ENCODE measurements around the gene FAM187B.

The FAM187B gene

DNA sequence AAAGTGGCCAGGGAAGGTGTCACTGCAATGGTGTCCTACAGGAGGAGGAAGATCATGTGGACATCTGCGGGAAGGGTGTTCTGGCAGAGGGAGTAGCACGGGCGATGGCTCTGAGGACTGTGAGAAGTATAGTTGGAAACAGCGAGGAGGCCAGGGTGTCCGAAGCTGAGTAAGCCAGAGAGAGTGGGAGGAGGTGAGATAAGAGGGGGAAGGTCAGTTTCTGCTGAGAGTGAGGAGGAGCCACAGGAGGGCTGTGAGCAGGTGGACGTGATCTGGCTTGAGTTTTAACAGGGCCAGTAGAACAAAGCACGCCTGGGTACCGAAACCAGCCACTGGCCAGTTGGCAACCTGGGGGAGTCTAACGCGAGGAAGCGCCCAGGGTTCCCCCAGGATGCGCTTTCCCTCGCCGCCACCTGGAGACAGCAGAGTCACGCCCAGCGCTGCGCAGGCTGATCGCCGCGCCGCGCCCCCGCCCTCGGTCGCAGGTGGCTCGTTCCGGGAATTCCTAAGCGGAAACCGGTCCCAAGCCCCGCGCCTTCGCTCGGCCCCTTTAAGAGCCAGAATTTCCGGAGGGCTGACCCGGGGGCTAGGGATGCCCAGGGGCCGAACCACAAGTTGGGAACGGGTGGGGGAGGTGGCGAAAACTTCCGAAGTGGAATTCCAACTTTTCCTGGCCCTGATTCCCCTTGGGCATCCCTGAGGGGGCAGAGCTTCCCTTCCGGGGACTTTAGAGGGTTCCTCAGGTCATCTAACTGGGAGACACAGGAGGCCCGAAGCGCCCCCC, 19.2 kb upstream of the FAM187B start:
- POLR2A ChIA-PET, result interaction anchor here (0.9 to 1.0 kb wide), 2 partner anchors 11 to 106 kb away, joined by 4 read pairs; no protein-coding TSS in a partner anchor
- TF ChIP-seq ZNF48 (tag by site-specific recombination; IDR thresholded peaks at IDR 0.05) (no peak), HOXA7 (CRISPR knock-in tag; IDR thresholded peaks at IDR 0.05; ENCODE audit: borderline replicate concordance) (no peak), ZNF112 (tag by site-specific recombination; IDR thresholded peaks at IDR 0.05) (no peak), ZNF223 (tag by site-specific recombination; IDR thresholded peaks at IDR 0.05) (no peak), ZNF776 (tag by site-specific recombination; IDR thresholded peaks at IDR 0.05; ENCODE audit: borderline replicate concordance) (no peak), ZNF707 (tag by site-specific recombination; IDR thresholded peaks at IDR 0.05) (no peak), ZNF623 (tag by site-specific recombination; IDR thresholded peaks at IDR 0.05) (0 out of 2 replicates have a peak, but pooled peaks have one; percentile 16), BCL11B (tag by site-specific recombination; IDR thresholded peaks at IDR 0.05; ENCODE audit: low read depth) (no peak), ZBTB7A (tag by site-specific recombination; IDR thresholded peaks at IDR 0.05; ENCODE audit: low read depth) (no peak; the same call in 1 of the 2 replicates), ZNF544 (tag by site-specific recombination; IDR thresholded peaks at IDR 0.05) (no peak), ZNF626 (tag by site-specific recombination; IDR thresholded peaks at IDR 0.05) (no peak), IKZF3 (tag by site-specific recombination; IDR thresholded peaks at IDR 0.05) (peak; percentile 97), ZNF629 (tag by site-specific recombination; IDR thresholded peaks at IDR 0.05) (no peak), BCL11A (tag by site-specific recombination; IDR thresholded peaks at IDR 0.05; ENCODE audit: low read depth) (no peak), ZEB2 (tag by site-specific recombination; IDR thresholded peaks at IDR 0.05) (peak; percentile 56; the same call in 1 of the 2 replicates), ZNF184 (tag by site-specific recombination; IDR thresholded peaks at IDR 0.05) (0 out of 2 replicates have a peak, but pooled peaks have one; percentile 84), ZNF391 (tag by site-specific recombination; IDR thresholded peaks at IDR 0.05; ENCODE audit: borderline replicate concordance, low read depth) (0 out of 2 replicates have a peak, but pooled peaks have one; percentile 33), ZNF555 (tag by site-specific recombination; conservative IDR thresholded peaks at IDR 0.05) (no peak), ZNF843 (tag by site-specific recombination; IDR thresholded peaks at IDR 0.05) (no peak), ZNF548 (tag by site-specific recombination; IDR thresholded peaks at IDR 0.05) (no peak), ZNF335 (tag by site-specific recombination; conservative IDR thresholded peaks at IDR 0.05) (no peak), ZNF747 (tag by site-specific recombination; IDR thresholded peaks at IDR 0.05) (no peak), KLF8 (tag by site-specific recombination; IDR thresholded peaks at IDR 0.05) (peak; percentile 32), ZNF292 (tag by site-specific recombination; IDR thresholded peaks at IDR 0.05; ENCODE audit: borderline replicate concordance, low read depth) (no peak)
- TF ChIP-seq, protein P1, sequence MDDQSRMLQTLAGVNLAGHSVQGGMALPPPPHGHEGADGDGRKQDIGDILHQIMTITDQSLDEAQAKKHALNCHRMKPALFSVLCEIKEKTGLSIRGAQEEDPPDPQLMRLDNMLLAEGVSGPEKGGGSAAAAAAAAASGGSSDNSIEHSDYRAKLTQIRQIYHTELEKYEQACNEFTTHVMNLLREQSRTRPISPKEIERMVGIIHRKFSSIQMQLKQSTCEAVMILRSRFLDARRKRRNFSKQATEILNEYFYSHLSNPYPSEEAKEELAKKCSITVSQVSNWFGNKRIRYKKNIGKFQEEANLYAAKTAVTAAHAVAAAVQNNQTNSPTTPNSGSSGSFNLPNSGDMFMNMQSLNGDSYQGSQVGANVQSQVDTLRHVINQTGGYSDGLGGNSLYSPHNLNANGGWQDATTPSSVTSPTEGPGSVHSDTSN (CRISPR knock-in tag; IDR thresholded peaks at IDR 0.05), result no peak; the same call in 1 of the 2 replicates
- TF ChIP-seq, protein P2, sequence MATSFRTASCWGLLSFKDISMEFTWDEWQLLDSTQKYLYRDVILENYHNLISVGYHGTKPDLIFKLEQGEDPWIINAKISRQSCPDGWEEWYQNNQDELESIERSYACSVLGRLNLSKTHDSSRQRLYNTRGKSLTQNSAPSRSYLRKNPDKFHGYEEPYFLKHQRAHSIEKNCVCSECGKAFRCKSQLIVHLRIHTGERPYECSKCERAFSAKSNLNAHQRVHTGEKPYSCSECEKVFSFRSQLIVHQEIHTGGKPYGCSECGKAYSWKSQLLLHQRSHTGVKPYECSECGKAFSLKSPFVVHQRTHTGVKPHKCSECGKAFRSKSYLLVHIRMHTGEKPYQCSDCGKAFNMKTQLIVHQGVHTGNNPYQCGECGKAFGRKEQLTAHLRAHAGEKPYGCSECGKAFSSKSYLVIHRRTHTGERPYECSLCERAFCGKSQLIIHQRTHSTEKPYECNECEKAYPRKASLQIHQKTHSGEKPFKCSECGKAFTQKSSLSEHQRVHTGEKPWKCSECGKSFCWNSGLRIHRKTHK (tag by site-specific recombination; IDR thresholded peaks at IDR 0.05), result no peak
- TF ChIP-seq, protein P3, sequence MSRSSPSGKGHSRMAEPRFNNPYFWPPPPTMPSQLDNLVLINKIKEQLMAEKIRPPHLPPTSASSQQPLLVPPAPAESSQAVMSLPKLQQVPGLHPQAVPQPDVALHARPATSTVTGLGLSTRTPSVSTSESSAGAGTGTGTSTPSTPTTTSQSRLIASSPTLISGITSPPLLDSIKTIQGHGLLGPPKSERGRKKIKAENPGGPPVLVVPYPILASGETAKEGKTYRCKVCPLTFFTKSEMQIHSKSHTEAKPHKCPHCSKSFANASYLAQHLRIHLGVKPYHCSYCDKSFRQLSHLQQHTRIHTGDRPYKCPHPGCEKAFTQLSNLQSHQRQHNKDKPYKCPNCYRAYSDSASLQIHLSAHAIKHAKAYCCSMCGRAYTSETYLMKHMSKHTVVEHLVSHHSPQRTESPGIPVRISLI (tag by site-specific recombination; IDR thresholded peaks at IDR 0.05), result no peak
- TF ChIP-seq, protein P4, sequence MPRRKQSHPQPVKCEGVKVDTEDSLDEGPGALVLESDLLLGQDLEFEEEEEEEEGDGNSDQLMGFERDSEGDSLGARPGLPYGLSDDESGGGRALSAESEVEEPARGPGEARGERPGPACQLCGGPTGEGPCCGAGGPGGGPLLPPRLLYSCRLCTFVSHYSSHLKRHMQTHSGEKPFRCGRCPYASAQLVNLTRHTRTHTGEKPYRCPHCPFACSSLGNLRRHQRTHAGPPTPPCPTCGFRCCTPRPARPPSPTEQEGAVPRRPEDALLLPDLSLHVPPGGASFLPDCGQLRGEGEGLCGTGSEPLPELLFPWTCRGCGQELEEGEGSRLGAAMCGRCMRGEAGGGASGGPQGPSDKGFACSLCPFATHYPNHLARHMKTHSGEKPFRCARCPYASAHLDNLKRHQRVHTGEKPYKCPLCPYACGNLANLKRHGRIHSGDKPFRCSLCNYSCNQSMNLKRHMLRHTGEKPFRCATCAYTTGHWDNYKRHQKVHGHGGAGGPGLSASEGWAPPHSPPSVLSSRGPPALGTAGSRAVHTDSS (tag by site-specific recombination; IDR thresholded peaks at IDR 0.05), result no peak
- TF ChIP-seq, protein P5, sequence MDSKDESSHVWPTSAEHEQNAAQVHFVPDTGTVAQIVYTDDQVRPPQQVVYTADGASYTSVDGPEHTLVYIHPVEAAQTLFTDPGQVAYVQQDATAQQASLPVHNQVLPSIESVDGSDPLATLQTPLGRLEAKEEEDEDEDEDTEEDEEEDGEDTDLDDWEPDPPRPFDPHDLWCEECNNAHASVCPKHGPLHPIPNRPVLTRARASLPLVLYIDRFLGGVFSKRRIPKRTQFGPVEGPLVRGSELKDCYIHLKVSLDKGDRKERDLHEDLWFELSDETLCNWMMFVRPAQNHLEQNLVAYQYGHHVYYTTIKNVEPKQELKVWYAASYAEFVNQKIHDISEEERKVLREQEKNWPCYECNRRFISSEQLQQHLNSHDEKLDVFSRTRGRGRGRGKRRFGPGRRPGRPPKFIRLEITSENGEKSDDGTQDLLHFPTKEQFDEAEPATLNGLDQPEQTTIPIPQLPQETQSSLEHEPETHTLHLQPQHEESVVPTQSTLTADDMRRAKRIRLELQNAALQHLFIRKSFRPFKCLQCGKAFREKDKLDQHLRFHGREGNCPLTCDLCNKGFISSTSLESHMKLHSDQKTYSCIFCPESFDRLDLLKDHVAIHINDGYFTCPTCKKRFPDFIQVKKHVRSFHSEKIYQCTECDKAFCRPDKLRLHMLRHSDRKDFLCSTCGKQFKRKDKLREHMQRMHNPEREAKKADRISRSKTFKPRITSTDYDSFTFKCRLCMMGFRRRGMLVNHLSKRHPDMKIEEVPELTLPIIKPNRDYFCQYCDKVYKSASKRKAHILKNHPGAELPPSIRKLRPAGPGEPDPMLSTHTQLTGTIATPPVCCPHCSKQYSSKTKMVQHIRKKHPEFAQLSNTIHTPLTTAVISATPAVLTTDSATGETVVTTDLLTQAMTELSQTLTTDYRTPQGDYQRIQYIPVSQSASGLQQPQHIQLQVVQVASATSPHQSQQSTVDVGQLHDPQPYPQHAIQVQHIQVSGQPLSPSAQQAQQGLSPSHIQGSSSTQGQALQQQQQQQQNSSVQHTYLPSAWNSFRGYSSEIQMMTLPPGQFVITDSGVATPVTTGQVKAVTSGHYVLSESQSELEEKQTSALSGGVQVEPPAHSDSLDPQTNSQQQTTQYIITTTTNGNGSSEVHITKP (tag by site-specific recombination; IDR thresholded peaks at IDR 0.05), result peak; percentile 72

More for the DNA sequence above, 19.2 kb upstream of the FAM187B start:
- Histone ChIP-seq H3K36me3 (ENCODE audit: control insufficient read depth in 2 of 2, insufficient read depth in 1 of 2, low read length in 2 of 2) (peaks cover 23 to 31% of the 10 kb centered on the region in 2 experiments), H3K9me3 (ENCODE audit: control insufficient read depth, insufficient read depth, low read depth, low read length) (no peaks in the 10 kb centered on the region; the same call in 1 of the 2 replicates), H3K27ac (ENCODE audit: extremely low read depth, low read depth, low read length) (peak overlapping the region; percentile 98), H3K4me3 (ENCODE audit: low read depth, low read length) (peak overlapping the region; percentile 63), H3K4me1 (ENCODE audit: control insufficient read depth, insufficient read depth, low read length) (peaks cover 9% of the 10 kb centered on the region)
- CTCF ChIA-PET, result interaction anchor here (0.6 to 1.5 kb wide), 7 partner anchors 27 to 456 kb away, joined by 3 to 5 read pairs (median 4); no protein-coding TSS in a partner anchor
